ENCODE data around the gene FNDC3B. TPM values are rescaled to one million over a fixed set of nuclear protein-coding genes. Genes with fewer than 3 reads are reported as not detected.
A peak's percentile ranks its signal among the peaks of the same experiment; 100 is the strongest.

Gene FNDC3B
- total and polyA plus RNA-seq, 7 donors = 16.2 to 93.9 (median 50.3) TPM

DNA sequence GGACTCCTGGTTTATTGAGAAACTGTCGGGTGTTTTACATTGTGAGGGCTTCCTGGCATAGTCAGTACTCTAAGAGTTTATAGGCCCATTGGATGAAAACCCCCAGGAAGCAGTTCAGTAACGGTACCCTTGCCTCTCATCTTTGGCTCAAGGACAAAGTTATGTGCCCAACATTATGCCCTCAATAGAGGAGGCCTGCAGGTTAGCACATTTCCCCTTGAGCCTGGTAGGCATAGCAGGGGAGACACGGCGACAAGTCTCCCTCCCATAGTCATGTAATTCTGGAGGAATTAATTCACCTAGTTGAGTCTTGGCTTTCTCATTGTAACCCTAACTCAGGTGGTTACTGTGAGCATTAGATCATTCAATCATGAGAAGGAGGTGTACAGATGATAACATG, 348.4 kb downstream of the FNDC3B start:
- no peak for DNase-seq
- H3K9me3 ChIP-seq = no peaks in the 10 kb centered on the region
- TF ChIP-seq POLR2A (IDR thresholded peaks at IDR 0.05) (no peak), POLR2AphosphoS5 (IDR thresholded peaks at IDR 0.05) (no peak), CTCF (IDR thresholded peaks at IDR 0.05) (no peak), EP300 (IDR thresholded peaks at IDR 0.05) (no peak)
- no peaks in the 10 kb centered on the region for H3K27me3 ChIP-seq
- no peaks in the 10 kb centered on the region for H3K36me3 ChIP-seq
- WGBS, 2 donors = 96% methylated on average over 4 of the region's 4 CpGs
- intact Hi-C loops (cut with DNase I) = no loop called here
- H3K4me1 ChIP-seq = peaks cover 0 to 29% (median 28%) of the 10 kb centered on the region in 4 donors
- no peak overlapping the region for H3K4me3 ChIP-seq
- no peak overlapping the region for H3K27ac ChIP-seq

GRCh38 chr3:172388412-172389078, 349.2 kb downstream of the FNDC3B start:
- H3K4me1 ChIP-seq = peaks cover 0 to 29% (median 28%) of the 10 kb centered on the region in 4 donors
- no peak overlapping the region for H3K4me3 ChIP-seq
- TF ChIP-seq EP300 (IDR thresholded peaks at IDR 0.05) = no peak
- TF ChIP-seq POLR2AphosphoS5 (IDR thresholded peaks at IDR 0.05) = no peak
- no peak for TF ChIP-seq POLR2A (IDR thresholded peaks at IDR 0.05)
- no peak for TF ChIP-seq CTCF (IDR thresholded peaks at IDR 0.05)
- intact Hi-C loops (cut with DNase I) = no loop called here
- no peak overlapping the region for H3K27ac ChIP-seq
- 84 to 86% methylated on average over 10 of the region's 10 CpGs for WGBS, 2 donors
- H3K36me3 ChIP-seq = no peaks in the 10 kb centered on the region
- no peaks in the 10 kb centered on the region for H3K27me3 ChIP-seq
- H3K9me3 ChIP-seq = no peaks in the 10 kb centered on the region
- DNase-seq = no peak

DNA sequence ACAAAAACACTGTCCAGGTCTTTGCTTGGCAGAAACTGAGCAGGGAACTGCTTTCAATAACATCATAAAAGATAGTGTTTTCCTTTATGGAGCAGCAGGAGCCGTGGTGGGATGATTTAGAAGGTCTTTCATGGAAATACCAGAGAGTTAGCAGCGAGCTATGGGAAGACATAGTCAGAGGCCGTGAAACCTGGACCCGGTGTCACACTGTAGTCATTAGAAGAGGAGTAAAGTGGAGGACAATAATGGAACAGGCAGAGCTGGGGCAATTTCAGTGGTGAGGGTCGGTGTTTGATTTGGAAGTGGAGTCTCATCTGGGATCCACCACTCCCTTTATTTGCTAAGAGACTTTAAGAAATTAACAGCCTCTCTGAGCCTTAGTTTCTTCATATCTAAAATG, 351.4 kb downstream of the FNDC3B start:
- Histone ChIP-seq H3K36me3 (no peaks in the 10 kb centered on the region), H3K4me3 (no peak overlapping the region), H3K9me3 (no peaks in the 10 kb centered on the region), H3K27me3 (no peaks in the 10 kb centered on the region), H3K4me1 (peaks cover 0 to 29% (median 28%) of the 10 kb centered on the region in 4 donors), H3K27ac (peak overlapping the region in 1 of 4 donors; percentile 33)
- 90 to 94% methylated on average over 5 of the region's 5 CpGs for WGBS, 2 donors
- no peak for DNase-seq
- no peak for TF ChIP-seq POLR2A (IDR thresholded peaks at IDR 0.05)
- no peak for TF ChIP-seq POLR2AphosphoS5 (IDR thresholded peaks at IDR 0.05)
- intact Hi-C loops (cut with DNase I) = no loop called here

DNA sequence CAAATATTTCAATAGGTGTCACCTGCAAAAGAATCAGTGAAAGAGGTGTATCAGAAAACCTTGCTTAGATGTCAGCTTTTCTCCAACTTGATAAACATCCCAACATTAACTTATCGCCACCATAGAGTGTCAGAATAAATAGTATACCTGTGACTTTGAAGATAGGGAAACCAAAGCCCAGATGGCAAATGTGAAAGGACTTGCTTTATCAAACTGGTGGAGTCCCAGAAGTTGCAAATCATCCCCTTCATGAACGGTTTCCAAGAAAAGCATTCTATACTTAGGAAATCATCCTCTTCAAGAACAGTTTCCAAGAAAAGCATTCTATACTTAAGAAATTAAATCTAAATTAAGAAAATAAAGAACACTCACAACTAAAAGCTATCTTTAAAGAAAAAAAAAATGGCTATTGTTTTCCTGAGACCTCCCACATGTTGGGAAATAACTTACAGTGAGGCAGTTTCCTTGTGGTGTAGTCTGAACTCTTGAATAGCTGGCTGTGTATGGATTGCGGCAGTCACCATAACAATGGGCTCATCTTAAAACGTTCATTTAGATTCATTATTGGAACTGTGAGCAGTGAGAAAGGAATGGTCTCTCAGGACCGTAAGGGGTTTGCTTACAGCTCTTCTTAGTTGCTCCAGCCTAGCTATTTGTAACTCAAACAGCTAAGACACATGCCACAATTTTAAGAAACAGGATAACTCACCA, 352.4 kb downstream of the FNDC3B start:
- intact Hi-C loops (cut with DNase I) = no loop called here
- Histone ChIP-seq H3K4me3 (no peak overlapping the region), H3K27ac (peak overlapping the region in 1 of 4 donors; percentile 33), H3K36me3 (no peaks in the 10 kb centered on the region), H3K9me3 (no peaks in the 10 kb centered on the region), H3K4me1 (peaks cover 0 to 29% (median 28%) of the 10 kb centered on the region in 4 donors), H3K27me3 (no peaks in the 10 kb centered on the region)
- no peak for DNase-seq
- 63 to 82% methylated on average over 5 of the region's 5 CpGs for WGBS, 2 donors
- TF ChIP-seq CTCF (IDR thresholded peaks at IDR 0.05) (no peak), POLR2A (IDR thresholded peaks at IDR 0.05) (no peak), EP300 (IDR thresholded peaks at IDR 0.05) (no peak), POLR2AphosphoS5 (IDR thresholded peaks at IDR 0.05) (no peak)

DNA sequence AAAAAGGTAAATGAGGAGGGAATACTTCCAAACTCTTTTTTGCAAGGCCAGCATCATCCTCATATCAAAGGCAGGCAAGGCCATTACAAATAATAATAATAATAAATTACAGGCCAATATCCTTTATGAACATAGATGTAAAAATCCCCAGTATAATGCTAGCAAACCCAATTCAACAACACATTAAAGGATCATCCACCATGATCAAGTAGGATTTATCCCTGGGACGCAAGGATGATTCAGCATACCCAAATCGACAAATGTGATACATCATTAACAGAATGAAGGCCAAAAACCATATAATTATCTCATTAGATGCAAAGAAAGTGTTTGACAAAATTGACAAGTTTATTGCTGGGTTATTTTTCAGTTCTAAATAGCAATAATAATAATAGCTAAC, 355.3 kb downstream of the FNDC3B start:
- Histone ChIP-seq H3K9me3 (no peaks in the 10 kb centered on the region), H3K27me3 (no peaks in the 10 kb centered on the region), H3K36me3 (peaks cover 0 to 22% (median 2%) of the 10 kb centered on the region in 4 donors), H3K27ac (no peak overlapping the region), H3K4me3 (no peak overlapping the region), H3K4me1 (peaks cover 0 to 28% (median 26%) of the 10 kb centered on the region in 4 donors)
- WGBS, 2 donors = 95% methylated on average over 2 of the region's 2 CpGs
- no peak for DNase-seq
- intact Hi-C loops (cut with DNase I) = no loop called here
- TF ChIP-seq EP300 (IDR thresholded peaks at IDR 0.05) (no peak), POLR2AphosphoS5 (IDR thresholded peaks at IDR 0.05) (no peak), POLR2A (IDR thresholded peaks at IDR 0.05) (no peak), CTCF (IDR thresholded peaks at IDR 0.05) (no peak)
